Measurements from ENCODE around the gene MS4A15.

- TF ChIP-seq POLR2A (IDR thresholded peaks at IDR 0.05) (no peak), CTCF (IDR thresholded peaks at IDR 0.05) (no peak)
Observed at GRCh38 chr11:60734279-60734678, 22.4 kb upstream of the MS4A15 start.
